Prostate gland (tissue), 2 donors: ENCODE measurements around the gene RGS7.
"Not testable (repeated sequence)": the region's sequence is repeated elsewhere in the genome, so short reads cannot be mapped to it uniquely, and the experiment has no call there.

ENCODE experiments used
- POLR2AphosphoS5 ChIP-seq: sonication (generic); formaldehyde crosslinking; IDR thresholded peaks from one replicate; pipeline ENCODE4 v1.6.1; 2017; ENCODE audit warnings: antibody characterized with exemption
- TF ChIP-seq, protein P1 (sequence below), 4 experiments: fragments of 200-600 bp in 2 of 4; fragments of 450-650 bp in 2 of 4; sonication (generic) in 2 of 4; IDR thresholded peaks; 1 replicate in 3 of 4; 2 replicates in 1 of 4; pipeline ENCODE4 v1.5.1; 2016 to 2019; ENCODE audit warnings: antibody characterized with exemption in 4 of 4, mild to moderate bottlenecking in 2 of 4, moderate library complexity in 2 of 4

DNA sequence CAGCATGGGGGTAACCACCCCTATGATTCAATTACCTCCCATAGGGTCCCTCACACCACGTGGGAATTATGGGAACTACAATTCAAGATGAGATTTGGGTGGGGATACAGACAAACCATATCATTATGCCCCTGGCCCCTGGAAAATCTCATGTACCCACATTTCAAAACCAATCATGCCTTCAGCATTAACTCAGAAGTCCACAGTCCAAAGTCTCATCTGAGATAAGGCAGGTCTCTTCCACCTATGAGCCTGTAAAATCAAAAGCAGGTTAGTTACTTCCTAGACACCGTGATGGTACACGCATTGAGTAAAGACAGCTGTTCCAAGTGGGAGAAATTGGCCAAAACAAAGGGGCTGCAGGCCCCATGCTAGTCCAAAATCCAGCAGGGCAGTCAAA lies 215.4 kb downstream of the RGS7 start:
- not testable (repeated sequence) for TF ChIP-seq POLR2AphosphoS5
- TF ChIP-seq, protein P1, sequence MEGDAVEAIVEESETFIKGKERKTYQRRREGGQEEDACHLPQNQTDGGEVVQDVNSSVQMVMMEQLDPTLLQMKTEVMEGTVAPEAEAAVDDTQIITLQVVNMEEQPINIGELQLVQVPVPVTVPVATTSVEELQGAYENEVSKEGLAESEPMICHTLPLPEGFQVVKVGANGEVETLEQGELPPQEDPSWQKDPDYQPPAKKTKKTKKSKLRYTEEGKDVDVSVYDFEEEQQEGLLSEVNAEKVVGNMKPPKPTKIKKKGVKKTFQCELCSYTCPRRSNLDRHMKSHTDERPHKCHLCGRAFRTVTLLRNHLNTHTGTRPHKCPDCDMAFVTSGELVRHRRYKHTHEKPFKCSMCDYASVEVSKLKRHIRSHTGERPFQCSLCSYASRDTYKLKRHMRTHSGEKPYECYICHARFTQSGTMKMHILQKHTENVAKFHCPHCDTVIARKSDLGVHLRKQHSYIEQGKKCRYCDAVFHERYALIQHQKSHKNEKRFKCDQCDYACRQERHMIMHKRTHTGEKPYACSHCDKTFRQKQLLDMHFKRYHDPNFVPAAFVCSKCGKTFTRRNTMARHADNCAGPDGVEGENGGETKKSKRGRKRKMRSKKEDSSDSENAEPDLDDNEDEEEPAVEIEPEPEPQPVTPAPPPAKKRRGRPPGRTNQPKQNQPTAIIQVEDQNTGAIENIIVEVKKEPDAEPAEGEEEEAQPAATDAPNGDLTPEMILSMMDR (IDR thresholded peaks at IDR 0.05), result not testable (repeated sequence)
